HG02571 (cell line): ENCODE data around the gene WDR86.

Experiments used
- ATAC-seq: cut with Tn5 transposase; IDR thresholded peaks from one replicate; pipeline ENCODE4 v1.9.1; 2021; ENCODE audit warnings: mild to moderate bottlenecking, moderate library complexity; ENCODE audit not compliant: unreplicated experiment

Gene WDR86

DNA sequence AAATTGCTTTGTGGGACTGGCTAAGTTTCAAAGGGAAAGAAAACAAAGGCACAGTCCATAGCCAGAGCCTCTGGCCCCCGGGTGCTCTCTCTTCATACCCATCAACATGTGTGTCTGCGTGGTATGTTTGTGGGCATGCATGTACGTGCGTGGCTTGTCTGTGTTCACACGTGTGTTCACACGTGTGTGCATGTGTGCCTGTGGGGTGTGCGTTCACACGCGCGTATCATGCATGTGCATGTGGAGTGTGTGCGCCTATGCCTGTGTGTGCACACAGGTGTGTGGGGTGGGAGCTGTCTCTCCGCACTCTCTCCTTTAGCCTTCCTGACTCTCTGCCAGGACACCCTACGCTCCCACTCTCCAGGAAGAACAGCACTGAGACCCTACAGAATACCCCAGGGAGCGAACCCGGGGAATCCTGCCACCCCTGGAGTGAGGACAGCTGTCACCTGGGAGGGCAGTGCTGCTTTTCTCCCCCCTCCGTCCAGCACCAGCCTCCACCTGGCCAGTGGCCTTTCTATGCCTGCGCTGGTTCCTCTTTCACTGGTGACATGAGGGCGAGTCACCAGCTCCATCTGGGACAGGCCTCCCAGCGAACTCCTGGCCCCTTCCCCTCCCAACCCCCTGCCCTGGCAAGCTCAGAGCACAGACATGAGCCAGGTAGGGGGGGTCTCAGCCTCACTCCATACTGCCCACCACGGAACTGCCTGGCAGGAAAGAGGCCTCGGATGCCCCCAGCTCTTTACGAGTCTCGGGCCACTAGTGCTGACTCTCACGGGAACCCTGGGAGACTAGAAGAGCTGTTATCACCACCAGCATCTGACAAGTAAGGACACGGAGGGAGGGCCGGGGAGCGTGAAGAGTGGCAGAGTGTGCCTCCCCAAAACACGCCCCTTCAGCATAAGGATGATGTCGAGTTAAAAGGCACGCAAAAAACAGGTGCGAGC lies 16.5 kb downstream of the WDR86 start:
- ATAC-seq = no peak

- ATAC-seq = no peak
These were observed 17.4 kb downstream of the WDR86 start for GRCh38 chr7:151392426-151392825.

DNA sequence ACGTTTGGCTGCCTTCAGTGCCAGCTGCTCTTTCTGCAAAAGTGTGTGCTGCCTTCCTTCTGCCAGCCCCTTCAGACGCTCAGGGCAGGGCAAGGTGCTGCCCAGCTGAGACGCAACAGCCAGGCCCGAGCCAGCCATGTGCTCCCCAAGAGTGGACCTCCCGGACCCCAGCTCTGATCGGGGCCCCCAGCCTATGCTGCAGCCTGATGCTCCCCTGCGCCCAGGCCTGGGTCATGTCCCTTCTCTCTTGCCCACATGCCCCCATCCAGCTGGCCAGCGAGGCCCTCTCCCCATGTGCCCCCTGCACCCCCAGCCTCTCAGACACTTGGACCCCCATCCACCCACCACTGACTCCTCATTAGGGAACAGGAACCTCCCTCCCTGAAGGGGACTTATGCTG lies 17.8 kb downstream of the WDR86 start:
- ATAC-seq = no peak

DNA sequence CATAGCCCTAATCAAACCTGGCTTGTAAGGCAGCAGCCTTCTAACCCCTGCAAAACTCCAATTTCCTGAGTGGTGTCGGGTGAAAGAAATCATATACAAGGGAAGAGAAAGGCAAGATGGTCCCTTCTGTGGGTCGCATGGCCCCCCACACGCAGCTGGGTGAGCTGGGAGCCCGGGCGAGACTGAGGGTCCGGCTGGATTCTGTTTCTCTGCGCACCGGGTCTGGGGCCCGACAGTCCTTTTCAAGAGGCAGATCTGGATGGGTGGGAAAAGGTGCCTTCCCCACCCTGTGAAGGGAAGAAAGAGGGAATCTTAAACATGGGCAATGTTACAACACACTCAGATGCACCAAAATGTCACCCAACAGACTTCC lies 18.5 kb downstream of the WDR86 start:
- no peak for ATAC-seq

- ATAC-seq = no peak
These were observed 19.1 kb downstream of the WDR86 start for GRCh38 chr7:151390598-151391357.

GRCh38 chr7:151389768-151390597 lies 19.9 kb downstream of the WDR86 start:
- no peak for ATAC-seq

DNA sequence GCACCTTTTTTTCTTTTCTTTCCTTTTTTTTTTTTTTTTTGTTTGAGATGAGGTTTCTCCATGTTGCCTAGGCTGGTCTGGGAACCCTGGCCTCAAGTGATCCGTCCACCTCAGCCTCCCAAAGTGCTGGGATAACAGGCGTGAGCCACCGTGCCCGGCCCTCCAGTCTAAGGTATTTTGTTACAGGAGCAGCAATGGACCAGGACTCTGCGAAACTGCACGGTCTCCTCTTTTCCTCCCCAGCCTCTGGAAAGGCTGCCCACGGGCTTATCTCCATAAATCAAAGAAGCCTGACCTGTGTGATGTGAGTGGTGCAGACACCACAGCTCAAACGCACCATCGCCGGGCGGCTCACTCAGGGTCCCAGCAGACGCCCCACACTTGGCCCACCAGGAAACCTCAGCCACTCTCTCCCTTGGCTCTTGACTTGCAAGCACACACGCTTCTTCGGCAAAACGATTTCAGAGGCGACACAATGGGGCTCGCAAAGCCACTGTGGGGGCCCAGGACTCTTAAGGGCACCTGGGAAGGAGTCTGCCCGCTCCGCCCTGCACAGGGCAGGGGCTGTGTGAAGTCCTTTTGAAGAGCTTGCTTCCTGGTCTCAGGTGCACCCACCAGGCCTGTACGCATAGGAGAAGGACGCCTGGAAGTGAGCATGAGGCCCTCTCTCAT lies 20.6 kb downstream of the WDR86 start:
- ATAC-seq = no peak

DNA sequence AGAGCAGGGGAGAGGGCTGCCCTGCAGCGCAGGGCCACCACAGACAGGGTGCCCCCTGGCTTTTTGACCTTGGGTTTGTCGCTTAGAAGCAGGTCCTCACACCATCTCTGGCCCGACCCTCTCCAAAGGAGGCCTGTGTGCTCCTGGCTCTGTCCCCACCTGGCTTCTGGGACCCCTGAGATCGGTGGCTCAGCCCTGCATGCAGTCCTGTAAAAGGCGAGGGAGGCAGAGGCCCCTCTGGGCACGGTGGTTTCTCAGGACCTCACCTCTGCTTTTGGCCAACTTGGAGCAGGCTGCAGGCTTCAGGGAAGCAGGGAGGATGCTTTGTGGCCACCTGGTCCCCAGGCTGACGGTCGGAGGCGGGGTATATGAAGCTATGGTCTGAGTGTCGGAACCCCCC lies 21.4 kb downstream of the WDR86 start:
- no peak for ATAC-seq

- ATAC-seq = no peak
These were observed 21.9 kb downstream of the WDR86 start for GRCh38 chr7:151388007-151388297.

- ATAC-seq = no peak
These were observed 22.5 kb downstream of the WDR86 start for GRCh38 chr7:151387161-151388006.

DNA sequence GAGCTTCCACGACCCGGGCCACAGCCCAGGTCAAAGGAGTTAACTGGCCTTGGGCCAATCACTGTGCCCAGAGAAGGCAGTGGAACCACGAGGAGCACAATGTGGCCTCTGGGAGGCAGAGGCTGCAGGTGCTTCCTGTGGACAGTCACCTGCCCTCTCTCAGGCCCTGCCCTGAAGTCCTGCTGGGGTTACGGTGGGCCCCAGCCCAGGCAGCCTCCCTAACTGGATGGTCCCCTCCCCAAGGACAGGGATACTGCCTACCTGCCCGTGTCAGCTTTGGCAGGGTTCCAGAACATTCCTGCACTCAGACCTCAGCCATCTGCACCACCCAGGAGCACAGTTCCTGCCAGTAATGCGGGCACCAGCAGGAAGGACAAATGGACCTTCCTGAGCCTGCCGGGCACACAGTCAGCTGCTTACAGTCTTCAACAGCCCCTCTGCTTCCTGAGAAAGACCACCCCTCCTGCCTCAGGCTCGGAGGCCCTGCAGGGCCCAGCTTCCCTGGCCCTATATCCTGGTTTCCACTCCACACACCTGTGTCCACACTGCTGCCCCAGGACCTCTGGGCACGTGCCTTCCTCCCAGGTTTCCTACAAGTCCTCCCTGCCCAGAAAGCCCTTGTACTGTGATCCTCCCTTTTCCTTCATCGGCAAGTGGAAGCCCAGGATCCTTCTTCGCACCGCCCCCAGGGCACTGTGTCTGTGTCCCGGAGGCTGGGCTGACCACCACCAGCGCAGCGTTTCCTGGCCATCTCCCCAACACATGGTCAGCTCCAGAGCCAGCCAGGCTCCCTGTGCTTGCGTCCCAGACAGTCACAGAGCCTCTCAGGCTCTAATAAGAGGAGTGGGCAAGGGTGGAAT lies 23.3 kb downstream of the WDR86 start:
- no peak for ATAC-seq

- no peak for ATAC-seq
These were observed 24.1 kb downstream of the WDR86 start for GRCh38 chr7:151385626-151386300.

- ATAC-seq = no peak
These were observed 24.8 kb downstream of the WDR86 start for GRCh38 chr7:151384776-151385625.

DNA sequence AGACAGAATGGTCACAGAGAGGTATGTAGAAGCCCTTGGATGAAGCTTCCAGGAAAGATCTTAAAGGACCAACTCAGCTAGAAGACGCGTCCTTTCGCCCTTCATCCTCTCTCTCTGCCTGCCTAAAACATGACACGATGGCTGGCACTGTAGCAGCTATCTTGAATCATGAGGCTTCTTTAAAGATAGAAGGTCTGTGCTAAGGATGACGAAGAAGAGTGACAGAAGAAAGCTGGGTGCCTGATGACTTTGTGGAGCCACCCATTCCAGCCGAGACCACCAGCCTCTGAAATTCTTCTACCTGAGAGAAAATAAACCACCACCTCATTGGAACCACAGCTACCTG lies 25.5 kb downstream of the WDR86 start:
- ATAC-seq = no peak

DNA sequence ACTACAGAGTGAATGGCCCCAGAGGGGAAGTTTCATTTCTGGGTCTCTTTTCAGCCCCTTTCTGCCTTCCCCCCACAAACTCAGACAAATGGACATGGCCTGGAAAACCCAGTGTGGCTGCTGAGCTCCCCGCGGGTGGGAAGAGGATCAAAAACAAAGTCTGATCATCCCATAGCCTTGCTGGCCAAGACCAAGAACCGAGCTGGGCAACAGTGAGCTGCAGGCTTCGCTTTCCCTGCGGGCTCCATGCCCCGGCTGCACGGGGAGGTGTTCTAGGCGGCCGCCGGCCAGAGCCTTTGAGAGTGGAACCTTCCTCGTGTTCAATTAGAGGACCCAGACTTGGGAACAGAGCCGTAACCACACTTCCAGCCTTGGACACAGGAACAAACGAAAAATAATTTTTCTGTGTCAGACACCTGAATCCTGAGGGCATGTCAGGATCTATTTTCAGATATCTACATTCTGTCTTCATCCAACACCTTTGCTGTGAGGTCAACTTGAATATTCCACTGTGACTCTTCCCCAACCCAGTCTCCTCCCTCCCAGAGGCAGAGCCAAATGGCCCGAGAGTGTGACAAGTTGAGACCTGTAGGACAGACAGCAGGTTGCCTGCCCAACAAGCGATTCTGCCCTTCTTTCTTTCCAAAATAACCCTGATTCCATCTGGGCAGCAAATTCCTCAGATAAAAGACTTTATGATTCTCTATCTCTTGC lies 26.0 kb downstream of the WDR86 start:
- ATAC-seq = no peak

DNA sequence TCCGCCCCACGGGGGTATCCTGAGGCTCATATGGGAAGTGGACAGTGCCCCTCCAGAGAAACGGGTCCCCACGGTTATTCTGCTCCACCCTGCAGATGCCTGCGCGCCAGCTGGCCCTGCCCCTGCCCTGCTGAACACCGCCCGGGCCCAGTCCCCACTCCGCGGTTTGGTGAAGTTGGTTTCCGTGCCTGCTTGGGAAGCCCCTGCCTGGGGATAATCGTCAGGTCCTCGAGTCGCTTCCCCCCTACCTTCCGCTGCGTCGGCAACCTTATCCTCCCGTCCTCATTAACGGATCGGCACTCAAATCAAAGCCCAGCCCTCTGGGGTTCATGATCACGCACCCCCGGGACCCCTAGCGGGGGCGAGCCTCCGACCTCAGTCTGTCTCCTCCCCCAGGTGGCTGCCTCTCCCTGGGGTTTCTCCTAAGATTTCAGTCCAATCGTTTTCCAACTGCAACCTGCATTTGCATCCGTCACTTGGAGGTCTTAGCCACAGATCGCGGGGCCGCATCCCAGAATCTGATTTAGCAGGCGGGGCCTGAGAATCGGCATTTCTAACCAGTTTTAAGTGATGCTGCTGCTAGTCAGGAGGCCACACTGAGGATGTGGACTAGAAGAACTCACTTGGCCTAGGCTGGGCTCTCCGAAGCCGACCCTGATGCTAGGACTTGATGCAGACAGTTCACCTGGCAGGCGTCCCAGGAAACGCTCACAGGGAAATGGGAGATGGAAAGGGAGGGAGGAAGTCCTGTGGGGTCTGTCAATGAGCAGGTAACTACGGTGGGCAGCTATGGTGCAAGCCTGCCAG lies 27.6 kb downstream of the WDR86 start:
- ATAC-seq = no peak
